ENCODE results near the gene IGFBP2. TPM values are rescaled to one million over a fixed set of nuclear protein-coding genes. Genes with fewer than 3 reads are reported as not detected.

The IGFBP2 gene
- total and polyA plus RNA-seq, 9 of the 15 experiments (the other 6 are each of a cell fraction or from before 2014, with no cell fraction given), result 0.93 TPM; not detected in 8

GRCh38 chr2:216674376-216674775 lies 41.2 kb downstream of the IGFBP2 start (continued):
- TF ChIP-seq REST (IDR thresholded peaks at IDR 0.05; ENCODE audit: borderline replicate concordance) (no peak), REST (CRISPR knock-in tag; IDR thresholded peaks at IDR 0.05; ENCODE audit: low read depth) (no peak), ILK (tag; IDR thresholded peaks at IDR 0.05; ENCODE audit: borderline replicate concordance, low read depth) (no peak), POLR2AphosphoS2 (IDR thresholded peaks at IDR 0.05; ENCODE audit: low read length) (no peak), KDM5B (IDR thresholded peaks at IDR 0.05; ENCODE audit: insufficient replicate concordance, low read depth, low read length) (no peak), ZNF354B (CRISPR knock-in tag; IDR thresholded peaks at IDR 0.05) (no peak), ZNF551 (CRISPR knock-in tag; IDR thresholded peaks at IDR 0.05) (no peak)
